ENCODE data around the gene DIAPH3.

GRCh38 chr13:60099631-60100420 is 63.9 kb downstream of the DIAPH3 start:
- TF ChIP-seq CTCF (IDR thresholded peaks at IDR 0.05) (no peak), EZH2 (IDR thresholded peaks at IDR 0.05; ENCODE audit: borderline replicate concordance, insufficient read depth, low read depth, low read length, poor library complexity, severe bottlenecking) (no peak)
